ENCODE measurements around the gene MAK. TPM values are rescaled to one million over a fixed set of nuclear protein-coding genes. Genes with fewer than 3 reads are reported as not detected.
A peak's percentile ranks its signal among the peaks of the same experiment; 100 is the strongest.
"Not testable (repeated sequence)": the region's sequence is repeated elsewhere in the genome, so short reads cannot be mapped to it uniquely, and the experiment has no call there.

MAK gene, protein sequence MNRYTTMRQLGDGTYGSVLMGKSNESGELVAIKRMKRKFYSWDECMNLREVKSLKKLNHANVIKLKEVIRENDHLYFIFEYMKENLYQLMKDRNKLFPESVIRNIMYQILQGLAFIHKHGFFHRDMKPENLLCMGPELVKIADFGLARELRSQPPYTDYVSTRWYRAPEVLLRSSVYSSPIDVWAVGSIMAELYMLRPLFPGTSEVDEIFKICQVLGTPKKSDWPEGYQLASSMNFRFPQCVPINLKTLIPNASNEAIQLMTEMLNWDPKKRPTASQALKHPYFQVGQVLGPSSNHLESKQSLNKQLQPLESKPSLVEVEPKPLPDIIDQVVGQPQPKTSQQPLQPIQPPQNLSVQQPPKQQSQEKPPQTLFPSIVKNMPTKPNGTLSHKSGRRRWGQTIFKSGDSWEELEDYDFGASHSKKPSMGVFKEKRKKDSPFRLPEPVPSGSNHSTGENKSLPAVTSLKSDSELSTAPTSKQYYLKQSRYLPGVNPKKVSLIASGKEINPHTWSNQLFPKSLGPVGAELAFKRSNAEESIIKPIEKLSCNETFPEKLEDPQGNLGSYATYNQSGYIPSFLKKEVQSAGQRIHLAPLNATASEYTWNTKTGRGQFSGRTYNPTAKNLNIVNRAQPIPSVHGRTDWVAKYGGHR
- total RNA-seq, result 0.10 TPM

GRCh38 chr6:10837995-10838793 lies at the start of gene MAK:
TSS of gene MAK (minus strand) at chr6:10838539. CDS start at chr6:10830648, 7,891 bp downstream.
- peak; percentile 78 for DNase-seq

DNA sequence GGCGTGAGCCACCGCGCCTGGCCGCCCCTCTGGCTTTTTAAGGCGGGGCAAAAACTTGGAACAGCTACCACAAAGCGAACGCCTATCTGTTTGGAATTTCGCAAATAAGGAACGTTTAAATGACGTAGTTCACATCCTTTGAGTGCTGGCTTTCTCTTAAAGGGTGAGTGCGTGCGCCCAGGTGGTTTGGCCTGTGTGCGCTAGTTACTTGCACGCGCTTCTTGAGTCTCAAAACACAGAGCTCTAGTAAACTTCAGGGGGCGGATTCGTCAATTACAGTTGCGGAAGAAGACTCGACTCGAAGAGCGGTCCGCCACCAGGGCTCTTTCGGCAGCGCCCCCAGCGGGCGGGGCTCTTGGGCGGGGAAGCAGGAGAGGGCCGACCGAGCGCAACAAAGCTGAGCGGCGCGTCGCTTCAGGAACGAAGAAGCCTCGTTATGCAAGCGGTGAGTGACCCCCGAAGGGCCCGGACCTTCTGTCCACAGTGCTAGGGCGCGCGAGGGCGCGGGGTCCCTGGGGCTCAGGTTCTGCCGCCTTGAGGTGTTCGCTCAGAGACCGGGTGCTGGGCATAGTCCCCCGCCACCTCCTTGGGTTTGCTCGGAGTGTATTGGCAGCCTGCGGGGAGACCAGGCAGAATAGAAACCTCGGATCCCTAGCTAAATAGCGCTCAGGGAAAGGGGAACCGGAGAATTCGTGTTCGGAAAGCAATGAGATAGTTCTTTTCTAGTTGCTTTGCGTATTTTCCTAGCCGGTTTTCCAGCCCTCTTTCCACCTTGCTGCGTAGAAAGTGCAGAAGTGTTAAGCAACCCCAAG lies 48.6 kb upstream of the MAK start, which contains the start of gene SYCP2L:
Gene SYCP2L (plus strand): TSS at position 362 of the 812 bp plus-strand sequence. CDS start 75 bp downstream, at position 437.
- peak; percentile 64 for DNase-seq

GRCh38 chr6:10886365-10886690 lies 48.0 kb upstream of the MAK start:
- DNase-seq, result not testable (repeated sequence)

GRCh38 chr6:10884245-10884972 lies 46.1 kb upstream of the MAK start:
- no peak for DNase-seq

GRCh38 chr6:10883312-10884244 lies 45.2 kb upstream of the MAK start:
- no peak for DNase-seq

GRCh38 chr6:10882657-10883171 lies 44.4 kb upstream of the MAK start:
- no peak for DNase-seq

GRCh38 chr6:10882253-10882630 lies 43.9 kb upstream of the MAK start:
- not testable (repeated sequence) for DNase-seq

DNA sequence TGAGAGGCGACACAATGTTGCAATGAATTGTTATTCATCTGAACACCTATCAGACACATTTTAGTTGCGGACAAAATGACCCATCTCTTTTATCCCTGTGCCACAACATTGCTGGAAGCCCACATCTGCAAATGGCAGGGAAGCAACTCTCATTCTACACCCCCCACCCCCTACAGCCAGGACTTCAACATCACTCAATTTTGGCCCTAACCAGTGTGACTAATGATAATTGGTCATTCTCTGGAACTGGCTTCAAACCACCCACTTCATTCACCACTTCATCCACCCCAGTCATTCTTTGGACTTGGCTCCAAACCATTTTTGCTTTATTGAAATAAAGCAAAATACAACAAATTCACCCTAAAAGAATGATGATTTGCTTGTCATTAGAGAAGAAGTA lies 42.0 kb upstream of the MAK start:
- no peak for DNase-seq

GRCh38 chr6:10877871-10878270 lies 39.5 kb upstream of the MAK start:
- no peak for DNase-seq

DNA sequence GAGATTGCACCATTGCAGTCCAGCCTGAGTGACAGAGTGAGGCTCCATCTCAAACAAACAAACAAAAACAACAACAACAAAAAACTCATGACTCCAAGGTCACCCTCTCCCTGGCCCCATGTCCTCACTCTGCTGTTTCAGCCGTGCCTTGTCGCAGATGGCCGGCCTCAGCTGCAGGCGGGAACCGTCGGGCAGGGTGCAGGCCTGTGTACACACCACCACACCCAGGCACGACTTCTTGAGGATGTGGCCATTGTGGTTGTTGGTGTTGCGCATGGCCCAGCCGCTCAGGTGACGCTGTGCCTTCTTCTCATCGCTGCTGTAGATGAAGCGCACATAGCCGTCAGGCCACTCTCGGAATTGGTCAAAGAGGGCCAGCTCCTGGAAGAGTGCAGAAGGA lies 38.7 kb upstream of the MAK start:
- DNase-seq, result no peak

GRCh38 chr6:10875026-10875425 lies 36.7 kb upstream of the MAK start:
- DNase-seq, result no peak

- no peak for DNase-seq
Measured at GRCh38 chr6:10874207-10874606, 35.9 kb upstream of the MAK start.

GRCh38 chr6:10873374-10873773 lies 35.0 kb upstream of the MAK start:
- no peak for DNase-seq

DNA sequence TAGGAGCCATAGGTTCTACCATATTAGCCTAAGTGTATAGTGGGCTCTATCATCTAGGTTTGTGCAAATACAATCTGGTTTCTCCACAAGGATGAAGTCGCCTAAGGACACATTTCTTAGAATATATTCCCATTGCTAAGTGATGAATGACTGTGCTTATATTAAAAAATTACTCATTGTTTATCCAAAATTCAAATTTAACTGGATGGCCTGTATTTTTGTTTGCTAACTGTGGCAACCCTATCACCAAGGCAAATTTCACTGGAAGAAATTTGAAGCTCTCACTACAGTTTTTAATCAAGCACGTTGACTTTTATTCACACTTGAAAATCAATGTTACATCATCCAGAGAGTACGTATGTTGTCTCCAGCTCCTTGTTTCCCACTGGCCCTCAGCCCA lies 29.6 kb upstream of the MAK start:
- DNase-seq, result no peak

- DNase-seq, result not testable (repeated sequence)
Measured at GRCh38 chr6:10866709-10867108, 28.4 kb upstream of the MAK start.

DNA sequence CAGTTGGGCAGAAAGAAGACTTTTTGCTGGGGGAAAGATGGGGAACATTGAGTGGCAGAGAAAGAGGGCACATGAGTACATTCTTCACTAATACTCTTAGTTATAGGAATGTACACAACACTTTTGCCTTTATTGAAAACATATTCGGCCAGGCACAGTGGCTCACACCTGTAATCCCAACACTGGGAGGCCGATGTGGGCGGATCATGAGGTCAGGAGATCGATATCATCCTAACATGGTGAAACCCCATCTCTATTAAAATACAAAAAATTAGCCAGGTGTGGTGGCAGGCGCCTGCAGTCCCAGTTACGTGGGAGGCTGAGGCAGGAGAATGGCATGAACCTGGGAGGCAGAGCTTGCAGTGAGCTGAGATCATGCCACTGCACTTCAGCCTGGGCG lies 24.7 kb upstream of the MAK start:
- not testable (repeated sequence) for DNase-seq

GRCh38 chr6:10862361-10862760 lies 24.0 kb upstream of the MAK start:
- no peak for DNase-seq

DNA sequence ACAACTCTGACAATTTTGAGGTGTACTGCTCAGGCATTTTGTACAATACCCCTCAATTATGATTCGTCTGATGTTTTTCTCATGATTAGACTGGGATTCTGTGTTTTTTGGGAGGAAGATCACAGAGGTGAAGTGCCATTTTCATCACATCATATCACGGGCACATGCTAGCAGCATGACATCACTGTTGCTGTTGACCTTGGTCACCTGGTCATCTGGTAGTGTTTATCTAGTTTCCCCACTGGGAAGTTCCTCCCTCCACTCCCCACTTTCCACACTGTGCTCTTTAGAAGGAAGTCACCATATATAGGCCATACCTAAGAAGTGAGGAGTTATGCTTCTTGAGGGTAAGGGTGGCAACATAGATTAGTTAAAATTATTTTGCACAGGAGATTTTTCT lies 22.7 kb upstream of the MAK start:
- DNase-seq, result no peak

DNA sequence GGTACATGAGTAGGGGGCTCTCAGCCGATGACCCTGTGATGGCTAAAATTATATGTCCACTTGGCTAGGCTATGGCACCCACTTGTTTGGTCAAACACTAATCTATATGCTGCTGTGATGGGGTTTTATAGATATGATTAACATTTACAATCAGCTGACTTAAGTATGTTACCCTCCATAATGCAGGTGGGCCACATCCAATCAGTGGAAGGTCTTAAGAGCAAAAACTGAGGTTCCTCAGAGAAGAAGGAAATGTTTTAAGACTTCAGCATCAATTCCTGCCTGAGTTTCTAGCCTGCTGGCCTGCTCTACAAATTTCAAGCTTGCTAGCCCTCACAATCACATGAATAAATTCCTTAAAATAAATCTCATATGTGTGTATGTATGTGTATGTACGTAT lies 18.9 kb upstream of the MAK start:
- no peak for DNase-seq
